GM12878 (cell line): ENCODE data around the gene EBLN2. TPM values are rescaled to one million over a fixed set of nuclear protein-coding genes. Genes with fewer than 3 reads are reported as not detected.
A peak's percentile ranks its signal among the peaks of the same experiment; 100 is the strongest.

ENCODE experiments used
- IKZF1 ChIP-seq: fragments of 450-650 bp; conservative IDR thresholded peaks from 2 replicates; pipeline ENCODE4 v1.6.1; 2017; ENCODE audit warnings: antibody characterized with exemption, mild to moderate bottlenecking
- MXI1 ChIP-seq: fragments of 150-350 bp; IDR thresholded peaks from 2 replicates; pipeline ENCODE4 v1.6.1; 2011; ENCODE audit warnings: low read depth, mild to moderate bottlenecking, inconsistent platforms, low read length, improper control_type of control experiment
- MYC ChIP-seq: IDR thresholded peaks from 2 replicates; pipeline ENCODE4 v1.6.1; 2011; ENCODE audit warnings: mild to moderate bottlenecking, low read length, moderate library complexity, inconsistent platforms; ENCODE audit not compliant: insufficient read depth, insufficient replicate concordance, insufficient read length, severe bottlenecking
- RBBP5 ChIP-seq: fragments of 200-600 bp; sonication (generic); conservative IDR thresholded peaks from 2 replicates; pipeline ENCODE4 v1.6.1; 2016
- SP1 ChIP-seq: IDR thresholded peaks from one replicate; pipeline ENCODE4 v1.6.1; 2011; ENCODE audit warnings: low read depth, low read length
- STAT1 ChIP-seq: fragments of 450-650 bp; conservative IDR thresholded peaks from 2 replicates; pipeline ENCODE4 v1.6.1; 2014; ENCODE audit warnings: antibody characterized with exemption, mild to moderate bottlenecking
- STAT3 ChIP-seq: IDR thresholded peaks from 2 replicates; pipeline ENCODE4 v1.6.1; 2011; ENCODE audit warnings: low read depth, low read length, improper control_type of control experiment
- ZNF384 ChIP-seq: IDR thresholded peaks from 2 replicates; pipeline ENCODE4 v1.6.1; 2012; ENCODE audit warnings: low read depth, mild to moderate bottlenecking, low read length, improper control_type of control experiment, borderline replicate concordance
- polyA plus RNA-seq, 11 experiments: library from polyadenylated mRNA; depleted of rRNA in 4 of 11; unstranded in 6 of 11; stranded (reverse) in 5 of 11; fragments of >200 nt; fragmentation: Nextera tagmentation in 4 of 11; fragmentation: Illumina TruSeq in 1 of 11; extraction: Ambion mirVana in 4 of 11; extraction: Trizol in 1 of 11; gene quantifications; 1 replicate in 1 of 11; 2 replicates in 10 of 11; pipeline versions ENCODE4 v1.2.1 to v1.2.3, GENCODE V29; 2011 to 2016; ENCODE audit warnings: inconsistent platforms in 2 of 11, missing spikeins in 2 of 11, low read depth in 1 of 11
- total RNA-seq, 4 experiments: library from RNA; depleted of rRNA in 3 of 4; stranded (reverse); fragments of >200 nt in 3 of 4; fragmentation: Illumina TruSeq in 1 of 4; extraction: Trizol in 1 of 4; gene quantifications; 2 replicates each; pipeline versions ENCODE4 v1.2.1 to v1.2.3, GENCODE V29; 2013 to 2021
- TF ChIP-seq, protein P1 (sequence below): fragments of 450-650 bp; IDR thresholded peaks from 2 replicates; pipeline ENCODE4 v1.6.1; 2018; ENCODE audit warnings: borderline replicate concordance, mild to moderate bottlenecking; ENCODE audit not compliant: partially characterized antibody
- TF ChIP-seq, protein P2 (sequence below): fragments of 450-650 bp; IDR thresholded peaks from 2 replicates; pipeline ENCODE4 v1.6.1; 2017; ENCODE audit warnings: mild to moderate bottlenecking
- TF ChIP-seq, protein P3 (sequence below): fragments of 450-650 bp; IDR thresholded peaks from 2 replicates; pipeline ENCODE4 v1.6.1; 2017; ENCODE audit warnings: borderline replicate concordance

EBLN2 gene
- total and polyA plus RNA-seq, 10 of the 15 experiments (the other 5 are each of a cell fraction or from before 2014, with no cell fraction given) = 0.84 to 6.8 (median 3.6) TPM

DNA sequence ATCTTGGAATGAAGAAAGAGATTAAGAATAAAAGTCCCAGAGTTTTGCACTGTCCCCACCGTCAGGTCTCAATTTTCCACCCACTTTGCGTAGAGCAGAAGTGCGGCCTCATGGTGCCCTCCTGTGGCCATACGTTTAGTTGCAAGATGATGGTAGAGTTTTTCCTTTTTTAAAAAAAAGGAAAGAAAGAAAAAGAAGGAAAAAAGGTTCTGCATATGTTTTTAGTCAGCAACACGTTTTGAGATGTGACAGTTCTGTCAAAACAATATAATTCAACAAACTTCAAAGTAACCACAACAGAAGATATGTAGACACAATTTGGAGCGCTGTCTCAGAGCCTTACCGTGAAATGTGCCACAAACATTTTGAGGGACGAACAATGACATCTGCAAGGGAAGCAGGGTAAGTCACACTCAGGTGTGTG lies 24.6 kb downstream of the EBLN2 start (continued):
- TF ChIP-seq, protein P1, sequence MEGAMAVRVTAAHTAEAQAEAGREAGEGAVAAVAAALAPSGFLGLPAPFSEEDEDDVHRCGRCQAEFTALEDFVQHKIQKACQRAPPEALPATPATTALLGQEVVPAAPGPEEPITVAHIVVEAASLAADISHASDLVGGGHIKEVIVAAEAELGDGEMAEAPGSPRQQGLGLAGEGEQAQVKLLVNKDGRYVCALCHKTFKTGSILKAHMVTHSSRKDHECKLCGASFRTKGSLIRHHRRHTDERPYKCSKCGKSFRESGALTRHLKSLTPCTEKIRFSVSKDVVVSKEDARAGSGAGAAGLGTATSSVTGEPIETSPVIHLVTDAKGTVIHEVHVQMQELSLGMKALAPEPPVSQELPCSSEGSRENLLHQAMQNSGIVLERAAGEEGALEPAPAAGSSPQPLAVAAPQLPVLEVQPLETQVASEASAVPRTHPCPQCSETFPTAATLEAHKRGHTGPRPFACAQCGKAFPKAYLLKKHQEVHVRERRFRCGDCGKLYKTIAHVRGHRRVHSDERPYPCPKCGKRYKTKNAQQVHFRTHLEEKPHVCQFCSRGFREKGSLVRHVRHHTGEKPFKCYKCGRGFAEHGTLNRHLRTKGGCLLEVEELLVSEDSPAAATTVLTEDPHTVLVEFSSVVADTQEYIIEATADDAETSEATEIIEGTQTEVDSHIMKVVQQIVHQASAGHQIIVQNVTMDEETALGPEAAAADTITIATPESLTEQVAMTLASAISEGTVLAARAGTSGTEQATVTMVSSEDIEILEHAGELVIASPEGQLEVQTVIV = no peak
- TF ChIP-seq ZNF384 = peak; percentile 66
- no peak for TF ChIP-seq STAT1
- no peak for TF ChIP-seq SP1
- TF ChIP-seq MXI1 = no peak
- no peak for TF ChIP-seq MYC
- TF ChIP-seq STAT3 = no peak
- TF ChIP-seq, protein P2, sequence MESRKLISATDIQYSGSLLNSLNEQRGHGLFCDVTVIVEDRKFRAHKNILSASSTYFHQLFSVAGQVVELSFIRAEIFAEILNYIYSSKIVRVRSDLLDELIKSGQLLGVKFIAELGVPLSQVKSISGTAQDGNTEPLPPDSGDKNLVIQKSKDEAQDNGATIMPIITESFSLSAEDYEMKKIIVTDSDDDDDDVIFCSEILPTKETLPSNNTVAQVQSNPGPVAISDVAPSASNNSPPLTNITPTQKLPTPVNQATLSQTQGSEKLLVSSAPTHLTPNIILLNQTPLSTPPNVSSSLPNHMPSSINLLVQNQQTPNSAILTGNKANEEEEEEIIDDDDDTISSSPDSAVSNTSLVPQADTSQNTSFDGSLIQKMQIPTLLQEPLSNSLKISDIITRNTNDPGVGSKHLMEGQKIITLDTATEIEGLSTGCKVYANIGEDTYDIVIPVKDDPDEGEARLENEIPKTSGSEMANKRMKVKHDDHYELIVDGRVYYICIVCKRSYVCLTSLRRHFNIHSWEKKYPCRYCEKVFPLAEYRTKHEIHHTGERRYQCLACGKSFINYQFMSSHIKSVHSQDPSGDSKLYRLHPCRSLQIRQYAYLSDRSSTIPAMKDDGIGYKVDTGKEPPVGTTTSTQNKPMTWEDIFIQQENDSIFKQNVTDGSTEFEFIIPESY = peak; percentile 52; the same call in 1 of the 2 replicates
- TF ChIP-seq RBBP5 = no peak
- no peak for TF ChIP-seq IKZF1
- TF ChIP-seq, protein P3, sequence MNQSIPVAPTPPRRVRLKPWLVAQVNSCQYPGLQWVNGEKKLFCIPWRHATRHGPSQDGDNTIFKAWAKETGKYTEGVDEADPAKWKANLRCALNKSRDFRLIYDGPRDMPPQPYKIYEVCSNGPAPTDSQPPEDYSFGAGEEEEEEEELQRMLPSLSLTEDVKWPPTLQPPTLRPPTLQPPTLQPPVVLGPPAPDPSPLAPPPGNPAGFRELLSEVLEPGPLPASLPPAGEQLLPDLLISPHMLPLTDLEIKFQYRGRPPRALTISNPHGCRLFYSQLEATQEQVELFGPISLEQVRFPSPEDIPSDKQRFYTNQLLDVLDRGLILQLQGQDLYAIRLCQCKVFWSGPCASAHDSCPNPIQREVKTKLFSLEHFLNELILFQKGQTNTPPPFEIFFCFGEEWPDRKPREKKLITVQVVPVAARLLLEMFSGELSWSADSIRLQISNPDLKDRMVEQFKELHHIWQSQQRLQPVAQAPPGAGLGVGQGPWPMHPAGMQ = no peak
